GM19193 (cell line): Measurements from ENCODE around the gene RSPH1.

Experiments
- POLR2A ChIP-seq: IDR thresholded peaks from 4 replicates; pipeline ENCODE4 v1.6.1; 2011; ENCODE audit not compliant: insufficient read depth, insufficient read length; ENCODE audit errors: extremely low read depth

The RSPH1 gene

DNA sequence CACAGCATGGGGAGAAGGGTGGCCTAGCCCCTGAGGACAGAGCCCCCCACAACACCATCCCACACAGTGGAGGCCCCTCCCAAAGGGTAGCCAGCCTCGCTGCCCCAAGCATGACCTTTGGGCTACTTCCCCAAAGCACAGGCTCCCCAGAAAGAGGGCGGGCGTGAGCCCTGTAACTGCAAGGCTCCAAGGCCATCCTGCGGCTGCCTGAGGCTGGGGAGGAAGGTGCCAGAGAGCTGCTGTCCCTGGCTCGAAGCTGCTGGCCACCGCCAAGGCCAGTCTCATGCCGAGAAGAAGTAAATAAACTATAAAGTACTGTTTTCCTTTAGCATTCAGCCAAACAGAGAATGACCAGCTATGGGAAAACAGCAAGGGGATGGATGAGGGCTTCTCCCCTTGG is 64.8 kb downstream of the RSPH1 start:
- no peak for TF ChIP-seq POLR2A

- no peak for TF ChIP-seq POLR2A
These were observed 65.5 kb downstream of the RSPH1 start for GRCh38 chr21:42430521-42430920.

- no peak for TF ChIP-seq POLR2A
These were observed 66.2 kb downstream of the RSPH1 start for GRCh38 chr21:42429856-42430255.

DNA sequence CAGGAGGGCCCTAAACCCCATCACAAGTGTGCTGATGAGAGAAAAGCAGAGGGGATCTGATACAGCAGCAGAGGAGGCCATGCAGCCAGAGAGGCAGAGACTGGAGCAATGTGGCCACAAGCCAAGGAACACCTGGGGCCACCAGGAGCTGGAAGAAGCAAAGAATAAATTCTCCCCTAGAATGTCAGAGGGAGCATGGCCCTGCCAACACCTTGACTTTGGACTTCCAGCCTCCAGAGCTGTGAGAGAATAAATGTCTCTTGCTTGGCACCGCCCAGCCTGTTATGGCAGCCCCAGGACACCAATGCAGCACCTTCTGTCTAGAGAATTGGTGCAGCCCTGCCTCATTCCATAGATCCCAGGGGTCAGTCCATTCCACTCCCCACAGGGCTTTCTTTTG is 67.0 kb downstream of the RSPH1 start:
- no peak for TF ChIP-seq POLR2A

DNA sequence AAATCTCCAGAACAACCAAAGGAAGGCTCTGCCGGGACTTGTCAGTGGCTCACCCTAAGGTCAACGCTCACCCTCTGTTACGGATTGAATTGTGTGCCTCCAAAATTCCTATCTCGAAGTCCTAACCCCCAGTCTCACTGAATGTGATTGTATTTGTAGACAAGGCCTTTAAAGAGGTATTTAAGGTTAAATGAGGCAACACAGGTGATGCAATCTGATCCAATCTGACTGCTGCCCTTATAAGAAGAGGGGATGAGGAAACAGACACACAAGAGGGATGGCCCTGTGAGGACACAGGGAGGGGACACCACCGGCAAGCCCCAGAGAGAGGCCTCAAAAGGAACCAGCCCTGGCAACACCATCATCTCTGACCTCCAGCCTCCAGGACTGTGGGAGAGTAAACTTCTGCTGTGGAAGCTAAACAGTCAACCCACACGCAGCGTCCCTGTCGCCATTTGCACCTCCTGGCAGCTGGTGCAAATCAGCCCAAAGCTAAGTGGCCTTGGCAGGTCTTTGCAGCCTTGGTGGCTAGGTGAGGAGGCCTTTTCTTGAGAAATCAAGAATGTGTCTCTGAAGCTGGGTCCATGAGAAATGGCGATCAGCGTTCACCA is 68.1 kb downstream of the RSPH1 start:
- no peak for TF ChIP-seq POLR2A

DNA sequence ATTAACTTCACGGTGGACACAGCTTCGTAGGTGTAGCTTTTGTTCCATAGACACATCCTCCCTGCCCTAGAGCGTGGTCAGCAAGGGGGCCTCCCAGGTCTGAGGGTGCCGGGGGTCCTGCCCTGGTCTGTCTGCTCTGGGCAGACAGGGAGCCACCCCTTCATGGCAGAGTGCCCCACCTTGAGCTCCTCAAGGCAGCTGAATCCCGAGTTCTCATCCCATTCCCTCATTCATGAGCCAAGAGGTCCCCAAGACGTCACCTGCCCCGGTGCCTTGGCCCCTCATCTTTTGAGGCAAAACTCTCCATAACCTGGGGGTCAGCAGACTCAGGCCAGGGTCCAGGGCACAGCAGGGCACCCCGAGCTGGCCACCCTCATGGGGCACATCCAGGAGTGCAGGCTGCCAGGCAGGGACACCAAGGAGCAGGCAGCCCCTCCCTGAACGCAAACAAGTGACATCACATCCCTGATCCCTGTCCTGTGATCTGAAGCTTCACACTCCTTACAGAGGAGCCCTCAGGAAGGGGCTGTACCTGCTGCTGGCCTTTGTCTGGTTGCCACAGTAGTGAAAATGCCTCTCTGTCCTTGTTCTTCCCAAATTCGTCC is 69.0 kb downstream of the RSPH1 start:
- TF ChIP-seq POLR2A: no peak

DNA sequence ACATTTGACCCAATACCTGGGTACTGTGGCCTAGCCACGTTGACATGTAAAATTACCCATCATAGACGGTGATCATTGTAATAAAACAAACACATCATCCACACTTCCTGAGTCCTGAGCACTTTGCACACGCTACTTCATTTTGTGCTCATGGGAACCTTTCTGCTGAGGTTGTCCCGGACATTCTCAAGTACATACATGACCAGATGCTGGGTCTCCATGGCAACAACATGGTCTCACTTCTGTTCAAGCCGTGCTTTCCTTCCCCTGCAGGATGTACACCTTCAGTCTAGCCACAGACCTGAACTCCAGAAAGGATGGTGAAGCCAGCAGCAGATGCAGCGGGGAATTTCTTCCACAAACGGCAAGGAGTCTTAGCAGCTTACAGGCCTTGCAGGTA is 69.6 kb downstream of the RSPH1 start:
- no peak for TF ChIP-seq POLR2A

GRCh38 chr21:42425591-42425990 is 70.4 kb downstream of the RSPH1 start:
- TF ChIP-seq POLR2A: no peak

- TF ChIP-seq POLR2A: no peak
These were observed 71.0 kb downstream of the RSPH1 start for GRCh38 chr21:42424914-42425541.

- TF ChIP-seq POLR2A: no peak
These were observed 72.3 kb downstream of the RSPH1 start for GRCh38 chr21:42423685-42424084.

GRCh38 chr21:42423197-42423675 is 72.8 kb downstream of the RSPH1 start:
- TF ChIP-seq POLR2A: no peak
